Fibroblast of mammary gland (primary cell): ENCODE data around the gene DTX1.
"Not testable (repeated sequence)": the region's sequence is repeated elsewhere in the genome, so short reads cannot be mapped to it uniquely, and the experiment has no call there.

Experiments
- DNase-seq: peaks from one replicate; pipeline ENCODE4 v3.0.0-alpha.2; 2010; ENCODE audit warnings: low read depth
- H3K4me3 ChIP-seq: 2 replicates; pipeline ENCODE4 v1.5.1; 2011; ENCODE audit warnings: low read depth, mild to moderate bottlenecking, low read length, moderate library complexity; ENCODE audit not compliant: control insufficient read depth
- CTCF ChIP-seq: conservative IDR thresholded peaks from 2 replicates; pipeline ENCODE4 v1.5.1; 2011; ENCODE audit warnings: low read depth, low read length, inconsistent platforms; ENCODE audit not compliant: control insufficient read depth, insufficient read depth

The DTX1 gene

GRCh38 chr12:113113397-113113796, 56.9 kb downstream of the DTX1 start:
- TF ChIP-seq CTCF, result no peak
- no peak for DNase-seq
- no peak overlapping the region for H3K4me3 ChIP-seq

GRCh38 chr12:113114447-113115178, 58.1 kb downstream of the DTX1 start:
- TF ChIP-seq CTCF, result no peak
- no peak overlapping the region for H3K4me3 ChIP-seq
- DNase-seq, result peak; percentile 7

GRCh38 chr12:113115455-113116126, 59.1 kb downstream of the DTX1 start:
- no peak for DNase-seq
- no peak for TF ChIP-seq CTCF
- H3K4me3 ChIP-seq, result no peak overlapping the region

GRCh38 chr12:113116875-113117274, 60.3 kb downstream of the DTX1 start:
- no peak for TF ChIP-seq CTCF
- H3K4me3 ChIP-seq, result no peak overlapping the region
- no peak for DNase-seq

- not testable (repeated sequence) for H3K4me3 ChIP-seq
- DNase-seq, result peak; percentile 72
Measured at GRCh38 chr12:113117684-113118083, 61.2 kb downstream of the DTX1 start.

GRCh38 chr12:113118142-113118541, 61.6 kb downstream of the DTX1 start:
- H3K4me3 ChIP-seq, result no peak overlapping the region

More at GRCh38 chr12:113118142-113118541, 61.6 kb downstream of the DTX1 start:
- DNase-seq, result no peak
- no peak for TF ChIP-seq CTCF
